GM21576 (cell line): ENCODE results near the gene BCAR1.
"Not testable (repeated sequence)": the region's sequence is repeated elsewhere in the genome, so short reads cannot be mapped to it uniquely, and the experiment has no call there.

Source experiments
- ATAC-seq: cut with Tn5 transposase; IDR thresholded peaks from one replicate; pipeline ENCODE4 v1.9.1; 2021; ENCODE audit warnings: mild to moderate bottlenecking, moderate library complexity; ENCODE audit not compliant: unreplicated experiment

Gene BCAR1, protein sequence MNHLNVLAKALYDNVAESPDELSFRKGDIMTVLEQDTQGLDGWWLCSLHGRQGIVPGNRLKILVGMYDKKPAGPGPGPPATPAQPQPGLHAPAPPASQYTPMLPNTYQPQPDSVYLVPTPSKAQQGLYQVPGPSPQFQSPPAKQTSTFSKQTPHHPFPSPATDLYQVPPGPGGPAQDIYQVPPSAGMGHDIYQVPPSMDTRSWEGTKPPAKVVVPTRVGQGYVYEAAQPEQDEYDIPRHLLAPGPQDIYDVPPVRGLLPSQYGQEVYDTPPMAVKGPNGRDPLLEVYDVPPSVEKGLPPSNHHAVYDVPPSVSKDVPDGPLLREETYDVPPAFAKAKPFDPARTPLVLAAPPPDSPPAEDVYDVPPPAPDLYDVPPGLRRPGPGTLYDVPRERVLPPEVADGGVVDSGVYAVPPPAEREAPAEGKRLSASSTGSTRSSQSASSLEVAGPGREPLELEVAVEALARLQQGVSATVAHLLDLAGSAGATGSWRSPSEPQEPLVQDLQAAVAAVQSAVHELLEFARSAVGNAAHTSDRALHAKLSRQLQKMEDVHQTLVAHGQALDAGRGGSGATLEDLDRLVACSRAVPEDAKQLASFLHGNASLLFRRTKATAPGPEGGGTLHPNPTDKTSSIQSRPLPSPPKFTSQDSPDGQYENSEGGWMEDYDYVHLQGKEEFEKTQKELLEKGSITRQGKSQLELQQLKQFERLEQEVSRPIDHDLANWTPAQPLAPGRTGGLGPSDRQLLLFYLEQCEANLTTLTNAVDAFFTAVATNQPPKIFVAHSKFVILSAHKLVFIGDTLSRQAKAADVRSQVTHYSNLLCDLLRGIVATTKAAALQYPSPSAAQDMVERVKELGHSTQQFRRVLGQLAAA

DNA sequence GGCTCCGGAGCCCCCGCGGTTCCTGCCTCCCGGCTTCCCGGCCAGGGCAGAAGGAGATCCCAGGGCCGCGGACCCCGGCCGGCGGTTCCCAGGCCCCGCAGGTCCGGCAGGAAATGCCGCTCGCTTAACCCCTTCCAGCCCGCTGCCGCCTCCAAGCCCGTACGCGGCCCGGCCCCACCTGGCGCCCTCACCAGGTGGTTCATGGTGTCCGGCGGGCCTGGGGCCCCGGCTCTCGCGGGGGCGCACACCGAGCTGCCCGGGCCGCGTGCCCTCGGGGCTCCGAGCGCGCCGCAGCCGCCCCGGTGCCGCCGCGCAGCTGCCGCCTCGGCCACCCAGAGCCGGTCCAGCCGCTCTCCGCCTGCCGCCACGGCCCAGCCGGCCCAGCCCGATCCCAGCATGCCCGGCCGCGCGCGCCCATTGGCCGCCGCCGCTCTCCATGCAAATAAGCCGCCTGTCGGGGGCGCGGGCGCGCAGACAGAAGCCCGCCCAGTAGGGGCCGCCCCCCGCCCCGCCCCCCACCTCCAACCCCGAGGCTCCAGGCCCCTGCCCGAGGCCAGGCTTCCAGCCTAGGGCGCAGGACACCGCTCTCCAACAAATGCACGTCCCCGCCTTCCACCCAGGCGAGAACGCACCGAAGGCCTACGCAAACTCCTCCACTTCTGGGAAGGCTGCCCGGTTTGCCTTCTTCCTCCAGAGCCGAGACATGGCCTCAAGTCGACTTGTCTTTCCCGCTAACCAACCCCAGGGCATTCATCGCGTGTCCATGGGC lies at the start of gene BCAR1:
Gene BCAR1, minus strand, starts transcription at position 345 of the 769 bp plus-strand sequence. Its CDS starts 142 bp downstream, at position 203.
- peak; percentile 73 for ATAC-seq

DNA sequence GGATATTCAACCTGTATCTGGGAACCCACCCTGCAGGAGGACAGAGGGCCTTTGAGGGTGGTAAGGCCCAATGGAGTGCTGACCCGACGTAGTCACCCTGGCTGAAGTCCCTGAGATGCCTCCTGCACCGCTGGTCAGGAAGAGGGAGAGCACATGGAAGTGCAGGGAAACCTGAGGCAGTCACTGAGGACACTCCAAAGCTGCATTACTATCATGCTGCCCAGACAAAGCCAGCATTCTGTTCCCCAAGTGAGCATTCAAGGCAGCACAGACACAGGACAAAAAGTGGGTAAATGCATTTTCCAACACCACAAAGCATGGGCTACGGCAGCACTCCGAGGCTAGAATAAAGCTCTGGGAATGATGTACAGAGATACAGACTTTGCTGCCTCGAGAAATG lies 46.8 kb upstream of the BCAR1 start:
- ATAC-seq = no peak

- no peak for ATAC-seq
These were observed 45.2 kb upstream of the BCAR1 start for GRCh38 chr16:75296606-75297005.

DNA sequence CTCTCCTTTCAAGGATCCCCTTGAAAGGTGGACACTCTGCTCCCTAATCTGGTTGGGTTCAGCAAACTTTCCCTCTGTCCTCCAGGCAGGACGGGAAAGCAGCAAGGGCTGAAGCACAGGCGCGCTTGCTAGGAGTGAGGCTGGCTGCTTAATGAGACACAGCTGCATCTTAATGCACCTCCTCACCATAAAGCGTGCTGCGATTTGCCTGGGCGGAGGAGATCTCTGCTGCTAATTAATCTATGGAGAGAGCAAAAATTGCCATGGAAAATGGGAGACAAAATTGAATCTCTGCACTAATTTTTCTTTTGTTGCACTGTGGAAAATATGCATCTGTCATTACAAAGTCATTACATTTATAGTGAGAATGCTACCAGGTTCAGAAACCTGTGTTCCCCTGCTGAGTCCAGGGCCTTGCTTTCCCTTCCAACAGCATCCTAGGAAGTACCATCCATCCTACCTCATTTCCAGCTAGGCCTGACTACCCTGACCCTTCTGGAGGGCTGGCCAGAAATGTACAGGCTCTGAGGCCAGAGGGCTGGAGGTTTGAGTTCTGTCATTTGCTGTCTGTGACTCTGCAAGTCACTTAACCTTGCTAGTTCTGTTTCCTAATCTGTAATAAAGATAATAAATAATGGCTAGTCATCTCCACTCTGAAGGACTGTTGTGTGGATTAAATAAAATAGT lies 43.5 kb upstream of the BCAR1 start:
- no peak for ATAC-seq

- no peak for ATAC-seq
These were observed 42.3 kb upstream of the BCAR1 start for GRCh38 chr16:75293772-75294171.

DNA sequence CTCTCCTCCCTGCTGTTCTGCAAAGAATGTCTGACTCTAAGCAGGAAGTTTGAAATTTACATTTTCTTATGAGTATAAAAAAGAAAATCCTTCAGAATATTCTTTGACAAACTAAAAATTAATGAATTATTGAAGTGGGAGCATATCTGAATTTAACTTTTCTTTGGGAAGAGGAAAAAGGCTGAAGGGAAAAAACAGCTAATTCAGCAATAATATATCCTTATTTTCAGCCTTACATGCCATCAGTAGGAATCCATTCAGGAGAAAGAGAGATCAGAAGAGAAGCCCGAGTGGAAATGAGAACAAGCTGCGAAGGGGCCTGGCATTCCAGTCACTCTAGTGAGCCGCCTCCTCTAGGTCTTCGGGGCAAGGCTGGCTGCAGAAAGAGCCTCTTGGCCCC lies 41.7 kb upstream of the BCAR1 start:
- no peak for ATAC-seq

DNA sequence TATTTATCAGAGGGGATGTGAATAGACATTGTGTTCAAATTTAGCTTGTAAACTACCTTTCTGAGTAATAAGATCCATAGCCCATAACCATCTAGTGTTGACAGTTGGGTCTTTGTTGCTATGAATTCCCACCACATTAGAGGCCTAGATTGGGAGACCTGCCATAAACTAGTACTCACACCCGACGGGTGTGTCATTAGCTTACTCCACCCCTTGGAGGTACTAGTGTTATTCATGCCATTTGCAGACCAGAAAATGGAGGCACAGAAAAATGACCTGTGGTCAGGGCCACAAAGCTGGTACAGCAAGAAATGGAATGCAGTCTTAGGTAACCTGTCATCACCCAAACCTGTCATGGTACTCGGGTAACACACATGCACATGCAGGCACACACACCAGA lies 41.3 kb upstream of the BCAR1 start:
- no peak for ATAC-seq

DNA sequence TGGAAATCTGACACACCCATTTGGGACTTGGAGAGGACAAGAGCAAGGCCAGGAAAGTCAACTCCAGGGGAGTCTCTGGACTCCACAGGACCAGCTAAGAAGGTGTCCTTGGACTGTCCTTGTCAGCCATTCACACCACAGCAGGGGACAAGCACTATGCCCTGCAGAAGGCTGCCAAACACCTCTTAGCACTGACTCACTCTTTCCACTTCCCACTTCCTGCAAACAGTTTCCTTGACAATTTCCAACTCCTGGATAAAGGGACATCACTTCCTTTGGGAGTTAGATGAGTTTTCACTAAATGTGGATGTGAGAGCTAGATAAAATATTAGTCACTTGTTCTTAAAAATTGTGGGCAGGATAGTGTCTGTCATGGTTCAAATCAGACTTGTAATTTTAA lies 37.8 kb upstream of the BCAR1 start:
- no peak for ATAC-seq

DNA sequence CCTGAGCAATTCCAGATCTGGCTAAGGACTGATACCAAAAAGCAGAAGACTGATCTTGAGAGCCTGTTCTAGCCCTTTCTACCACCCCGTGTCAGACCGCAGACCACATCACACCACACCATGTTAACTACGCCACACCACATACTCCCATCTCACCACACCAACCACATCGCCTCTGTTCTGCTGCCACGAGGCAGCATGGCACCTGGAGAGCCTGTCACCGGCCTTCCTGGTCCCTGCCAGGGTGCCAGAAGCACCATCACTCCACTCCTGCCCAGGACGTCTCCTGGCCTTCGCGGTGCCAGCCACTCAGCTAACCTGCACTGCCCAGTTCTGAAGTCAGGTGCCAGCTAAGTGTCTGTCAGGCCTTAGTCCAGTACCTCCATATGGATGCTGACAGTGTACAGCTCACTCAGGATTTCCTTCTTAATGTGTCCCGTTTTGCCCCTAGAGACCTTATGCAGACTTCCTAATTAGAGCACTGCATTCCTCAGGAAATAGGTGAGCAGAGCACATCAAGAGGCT lies 37.2 kb upstream of the BCAR1 start:
- ATAC-seq = no peak

DNA sequence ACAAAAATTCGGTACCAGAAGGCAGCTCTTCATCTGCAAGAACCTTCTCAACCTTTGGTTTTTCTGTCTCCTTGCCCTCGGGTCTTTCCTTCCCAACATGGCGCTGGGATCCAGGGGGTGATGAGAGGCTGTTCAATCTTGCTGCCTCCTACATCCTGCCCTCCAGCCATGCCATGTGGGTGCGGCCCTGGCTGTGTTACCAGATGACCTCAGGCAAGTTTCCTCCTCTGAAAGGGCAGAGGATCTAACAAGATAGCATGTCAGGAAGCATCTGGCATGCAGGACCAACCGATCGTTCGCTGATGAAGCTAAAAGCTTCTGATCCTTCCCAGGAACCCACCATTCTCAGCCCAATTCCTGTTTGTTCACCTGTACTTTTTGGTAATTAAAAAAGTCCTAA lies 36.8 kb upstream of the BCAR1 start:
- no peak for ATAC-seq

DNA sequence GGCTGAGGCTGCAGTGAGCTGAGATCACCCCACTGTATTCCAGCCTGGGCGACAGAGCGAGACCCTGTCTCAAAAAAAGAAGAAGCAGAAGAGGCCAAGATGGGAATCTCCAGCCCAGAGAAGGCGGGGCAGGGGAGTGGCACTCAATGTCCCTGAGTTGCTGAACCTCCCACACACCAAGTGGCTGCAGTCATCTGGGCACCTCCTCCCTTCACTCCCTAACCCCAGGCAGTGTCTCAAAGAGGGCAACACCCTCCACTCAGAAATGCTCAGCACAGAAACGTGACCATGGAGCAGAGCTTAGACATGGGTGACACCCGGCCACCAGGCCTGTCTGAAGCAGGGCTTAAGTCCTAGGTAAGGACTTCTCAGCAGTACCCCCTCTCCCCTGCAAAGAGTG lies 36.3 kb upstream of the BCAR1 start:
- ATAC-seq = no peak

DNA sequence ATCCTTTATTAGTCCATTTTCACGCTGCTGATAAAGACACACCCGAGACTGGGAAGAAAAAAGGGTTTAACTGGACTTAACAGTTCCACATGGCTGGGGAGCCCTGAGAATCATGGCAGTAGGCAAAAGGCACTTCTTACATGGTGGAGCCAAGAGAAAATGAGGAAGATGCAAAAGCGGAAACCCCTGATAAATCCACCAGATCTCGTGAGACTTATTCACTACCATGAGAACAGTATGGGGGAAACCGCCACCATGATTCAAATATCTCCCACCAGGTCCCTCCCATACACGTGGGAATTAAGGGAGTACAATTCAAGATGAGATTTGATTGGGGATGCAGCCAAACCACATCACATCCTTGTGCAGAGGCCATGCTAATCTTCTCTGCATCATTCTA lies 35.0 kb upstream of the BCAR1 start:
- ATAC-seq = no peak

GRCh38 chr16:75282466-75283281 lies 31.2 kb upstream of the BCAR1 start:
- ATAC-seq = no peak

GRCh38 chr16:75281826-75282225 lies 30.4 kb upstream of the BCAR1 start:
- no peak for ATAC-seq

DNA sequence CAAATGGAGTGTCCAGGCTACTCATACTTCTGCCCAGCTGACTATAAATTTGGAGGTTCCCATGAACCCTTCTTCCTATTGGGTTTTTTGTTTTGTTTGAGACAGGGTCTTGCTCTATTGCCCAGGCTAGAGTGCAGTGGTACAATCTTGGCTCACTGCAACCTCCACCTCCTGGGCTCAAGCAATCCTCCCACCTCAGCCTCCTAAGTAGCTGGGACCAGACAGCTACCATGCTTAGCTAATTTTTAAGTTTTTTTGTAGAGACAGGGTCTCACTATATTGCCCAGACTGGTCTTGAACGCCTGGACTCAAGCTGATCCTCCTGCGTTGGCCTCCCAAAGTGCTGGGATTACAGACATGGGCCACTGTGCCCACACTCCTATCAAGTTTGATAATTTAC lies 29.6 kb upstream of the BCAR1 start:
- ATAC-seq = not testable (repeated sequence)

DNA sequence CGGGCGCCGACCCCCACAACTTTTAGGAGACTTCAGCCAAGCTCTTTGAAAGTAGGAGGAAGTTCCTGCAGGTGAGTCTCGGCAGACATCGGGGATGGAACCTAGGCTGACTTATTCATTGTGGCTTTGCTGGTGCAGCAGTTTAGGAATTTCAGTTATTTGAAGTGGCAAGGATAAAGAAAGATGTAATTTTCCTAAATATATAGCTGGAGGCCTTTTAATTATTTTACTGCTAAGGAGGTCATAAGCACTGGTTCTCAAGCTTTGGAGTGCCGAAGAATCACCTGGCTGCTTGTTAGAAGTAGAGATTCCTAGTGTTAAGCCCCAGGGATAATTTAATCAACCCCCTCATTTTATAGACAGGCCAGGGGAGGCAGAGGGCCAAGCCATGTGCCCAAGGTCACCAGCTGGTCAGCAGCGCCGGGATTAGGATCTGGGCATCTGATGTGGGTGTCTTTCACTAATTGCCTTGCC lies 28.9 kb upstream of the BCAR1 start:
- ATAC-seq = no peak

DNA sequence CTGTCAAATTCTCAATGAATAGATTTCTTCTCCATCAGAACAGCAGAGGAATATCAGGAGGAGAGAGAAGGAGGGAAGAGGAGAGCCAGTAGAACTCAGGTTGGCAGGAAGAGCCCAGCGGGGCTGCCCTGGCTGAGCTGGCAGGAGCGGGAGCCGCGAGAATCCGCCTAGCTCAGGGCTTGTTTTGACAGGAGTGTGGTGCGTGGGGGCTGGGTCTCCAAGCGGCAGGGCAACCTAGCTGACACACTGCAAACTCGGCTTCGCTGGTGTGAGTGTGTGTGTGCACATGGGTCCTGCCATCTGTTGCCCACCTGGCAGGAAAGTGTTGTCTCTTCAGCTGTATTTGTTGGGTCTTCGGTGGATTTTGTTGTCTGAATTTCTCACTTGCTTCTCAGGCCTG lies 27.9 kb upstream of the BCAR1 start:
- no peak for ATAC-seq

DNA sequence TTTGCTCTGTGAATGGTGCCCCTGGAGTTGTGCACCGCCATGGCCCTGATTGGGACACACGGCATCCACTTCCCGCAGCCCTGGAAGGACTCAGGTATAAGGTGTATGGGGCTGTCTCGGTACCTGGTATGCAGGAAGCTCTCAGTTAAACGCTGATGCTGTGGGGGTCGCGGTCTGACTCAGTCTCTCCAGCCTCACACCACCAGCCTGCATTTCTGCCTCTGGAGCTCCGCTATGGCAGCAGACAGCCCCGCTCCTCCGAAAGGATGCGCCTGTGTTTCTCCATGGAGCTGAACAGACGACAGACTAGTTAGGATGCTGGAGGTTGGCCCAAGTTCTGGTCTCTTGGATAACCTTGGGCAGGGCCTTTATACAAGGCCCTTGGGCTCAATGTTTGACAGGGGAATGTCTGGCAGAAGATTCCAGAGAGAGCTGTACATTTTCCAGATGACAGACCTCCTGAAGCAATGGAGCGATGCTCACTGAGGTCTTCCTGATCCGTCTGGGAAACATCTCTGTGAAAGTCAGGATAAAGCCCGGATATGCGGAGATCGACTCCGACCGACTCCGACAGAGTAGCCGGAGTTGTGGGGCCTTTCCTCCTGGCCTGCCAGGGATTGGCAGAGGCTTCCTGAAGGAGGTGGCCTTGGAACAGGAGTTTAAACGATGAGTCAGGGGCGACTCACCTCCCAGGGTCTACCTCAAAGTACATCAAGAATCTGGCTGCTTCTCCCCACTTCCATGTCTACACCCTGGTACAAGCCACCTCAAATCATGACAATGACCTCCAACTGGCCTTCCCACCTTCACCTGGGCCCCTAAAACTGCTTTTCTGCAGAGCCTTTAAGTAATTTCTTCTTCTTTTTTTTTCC lies 21.9 kb upstream of the BCAR1 start:
- no peak for ATAC-seq

DNA sequence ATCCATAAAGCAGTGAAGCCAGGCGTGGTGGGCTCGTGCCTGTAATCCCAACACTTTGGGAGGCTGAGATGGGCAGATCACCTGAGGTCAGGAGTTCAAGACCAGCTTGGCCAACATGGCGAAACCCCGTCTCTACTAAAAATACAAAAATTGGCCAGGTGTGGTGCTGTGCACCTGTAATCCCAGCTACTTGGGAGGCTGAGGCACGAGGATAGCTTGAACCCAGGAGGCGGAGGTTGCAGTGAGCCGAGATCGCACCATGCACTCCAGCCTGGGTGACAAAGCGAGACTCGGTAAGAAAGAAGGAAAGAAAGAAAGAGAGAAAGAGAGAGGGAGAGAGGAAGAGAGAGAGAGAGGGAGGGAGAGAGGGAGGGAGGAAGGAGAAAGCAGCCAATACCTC lies 21.2 kb upstream of the BCAR1 start:
- not testable (repeated sequence) for ATAC-seq
